Measurements from ENCODE around the gene HOXA13.

DNA sequence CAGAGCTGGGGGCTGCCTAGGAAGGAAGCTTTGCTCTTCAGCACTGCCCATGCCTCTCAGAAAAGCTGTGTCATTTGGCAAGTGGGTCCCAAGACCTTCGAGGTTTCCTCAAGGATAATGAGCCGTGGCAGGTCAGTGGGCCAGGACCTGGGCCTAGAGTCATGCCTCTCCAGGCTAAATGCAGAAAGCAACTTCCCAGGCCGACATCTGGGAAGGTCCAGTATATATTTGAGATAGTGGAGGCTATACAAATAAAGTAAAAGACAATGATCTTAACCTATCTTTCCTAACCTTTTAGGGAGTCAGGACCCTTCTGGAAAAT is 23.4 kb downstream of the HOXA13 start:
- TF ChIP-seq, protein P1, sequence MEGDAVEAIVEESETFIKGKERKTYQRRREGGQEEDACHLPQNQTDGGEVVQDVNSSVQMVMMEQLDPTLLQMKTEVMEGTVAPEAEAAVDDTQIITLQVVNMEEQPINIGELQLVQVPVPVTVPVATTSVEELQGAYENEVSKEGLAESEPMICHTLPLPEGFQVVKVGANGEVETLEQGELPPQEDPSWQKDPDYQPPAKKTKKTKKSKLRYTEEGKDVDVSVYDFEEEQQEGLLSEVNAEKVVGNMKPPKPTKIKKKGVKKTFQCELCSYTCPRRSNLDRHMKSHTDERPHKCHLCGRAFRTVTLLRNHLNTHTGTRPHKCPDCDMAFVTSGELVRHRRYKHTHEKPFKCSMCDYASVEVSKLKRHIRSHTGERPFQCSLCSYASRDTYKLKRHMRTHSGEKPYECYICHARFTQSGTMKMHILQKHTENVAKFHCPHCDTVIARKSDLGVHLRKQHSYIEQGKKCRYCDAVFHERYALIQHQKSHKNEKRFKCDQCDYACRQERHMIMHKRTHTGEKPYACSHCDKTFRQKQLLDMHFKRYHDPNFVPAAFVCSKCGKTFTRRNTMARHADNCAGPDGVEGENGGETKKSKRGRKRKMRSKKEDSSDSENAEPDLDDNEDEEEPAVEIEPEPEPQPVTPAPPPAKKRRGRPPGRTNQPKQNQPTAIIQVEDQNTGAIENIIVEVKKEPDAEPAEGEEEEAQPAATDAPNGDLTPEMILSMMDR (conservative IDR thresholded peaks at IDR 0.05 in 1 of 2, IDR thresholded peaks at IDR 0.05 in 1 of 2; ENCODE audit: extremely low read depth in 1 of 2, insufficient read depth in 1 of 2, low read depth in 1 of 2, low read length in 2 of 2) = no peak
- no peak for TF ChIP-seq EZH2 (IDR thresholded peaks at IDR 0.05; ENCODE audit: borderline replicate concordance, low read length)
